ENCODE data around the gene PAK1. TPM values are rescaled to one million over a fixed set of nuclear protein-coding genes. Genes with fewer than 3 reads are reported as not detected.

PAK1 gene
- total and polyA plus RNA-seq, 2 donors (not counting 1 experiment from before 2014, with no cell fraction given), result 11.9 to 23.4 TPM

GRCh38 chr11:77324508-77324907 lies 149.4 kb downstream of the PAK1 start:
- no peaks in the 10 kb centered on the region for H3K9me3 ChIP-seq (ENCODE audit: control extremely low read depth in 1 of 3, control insufficient read depth in 2 of 3, insufficient read depth in 1 of 3, low read length in 2 of 3)
- no peaks in the 10 kb centered on the region for H3K4me1 ChIP-seq (ENCODE audit: control insufficient read depth in 2 of 2, insufficient read depth in 2 of 2, low read length in 2 of 2)
- no peaks in the 10 kb centered on the region for H3K4me1 Mint-ChIP-seq
- no peak overlapping the region for H3K4me2 ChIP-seq (replicated peaks; ENCODE audit: low read depth, low read length, poor library complexity, severe bottlenecking)
- no peak overlapping the region for H3K9ac ChIP-seq (ENCODE audit: low read length)
- TF ChIP-seq CTCF (IDR thresholded peaks at IDR 0.05) (no peak), EZH2 (IDR thresholded peaks at IDR 0.05; ENCODE audit: borderline replicate concordance, insufficient read depth, low read depth, low read length, poor library complexity, severe bottlenecking) (no peak)
- H3K4me3 Mint-ChIP-seq, result no peak overlapping the region
- H3K27me3 ChIP-seq (replicated peaks in 1 of 4; ENCODE audit: control extremely low read depth in 1 of 4, control insufficient read depth in 3 of 4, insufficient read depth in 4 of 4, low read length in 3 of 4), result no peaks in the 10 kb centered on the region
- no peak for DNase-seq
- H3K27ac Mint-ChIP-seq, result no peak overlapping the region
- no peak overlapping the region for H3K27ac ChIP-seq (ENCODE audit: low read length in 2 of 2)
- ChIA-PET POLR2A (no interaction called here), CTCF (no interaction called here)
- H3K79me2 ChIP-seq (ENCODE audit: control insufficient read depth, insufficient read depth, low read length), result no peaks in the 10 kb centered on the region
- H2AFZ ChIP-seq (ENCODE audit: insufficient read depth, low read depth, low read length, poor library complexity, severe bottlenecking), result no peak overlapping the region
- H3K4me3 ChIP-seq (ENCODE audit: control extremely low read depth in 1 of 5, extremely low read depth in 1 of 5, insufficient read depth in 1 of 5, low read depth in 2 of 5, low read length in 4 of 5), result no peak overlapping the region
- H3K36me3 ChIP-seq (replicated peaks in 1 of 2; ENCODE audit: control extremely low read depth in 1 of 2, control insufficient read depth in 1 of 2, extremely low read depth in 1 of 2, insufficient read depth in 2 of 2, low read length in 1 of 2), result peaks cover 2 to 13% of the 10 kb centered on the region in 2 experiments
- intact Hi-C loops (cut with micrococcal nuclease), result no loop called here
- no peaks in the 10 kb centered on the region for H3K9me3 Mint-ChIP-seq (ENCODE audit: insufficient read depth)
- H3K27me3 Mint-ChIP-seq, result no peaks in the 10 kb centered on the region
- H4K20me1 ChIP-seq (ENCODE audit: control insufficient read depth, insufficient read depth, low read length, poor library complexity, severe bottlenecking), result no peaks in the 10 kb centered on the region
- no peak for ATAC-seq (ENCODE audit: low read depth)

GRCh38 chr11:77322926-77323590 lies 150.8 kb downstream of the PAK1 start:
- Histone ChIP-seq H3K4me1 (ENCODE audit: control insufficient read depth in 2 of 2, insufficient read depth in 2 of 2, low read length in 2 of 2) (no peaks in the 10 kb centered on the region), H3K36me3 (replicated peaks in 1 of 2; ENCODE audit: control extremely low read depth in 1 of 2, control insufficient read depth in 1 of 2, extremely low read depth in 1 of 2, insufficient read depth in 2 of 2, low read length in 1 of 2) (peaks cover 2 to 13% of the 10 kb centered on the region in 2 experiments), H3K9me3 (ENCODE audit: control extremely low read depth in 1 of 3, control insufficient read depth in 2 of 3, insufficient read depth in 1 of 3, low read length in 2 of 3) (no peaks in the 10 kb centered on the region), H3K79me2 (ENCODE audit: control insufficient read depth, insufficient read depth, low read length) (no peaks in the 10 kb centered on the region), H3K27me3 (replicated peaks in 1 of 4; ENCODE audit: control extremely low read depth in 1 of 4, control insufficient read depth in 3 of 4, insufficient read depth in 4 of 4, low read length in 3 of 4) (no peaks in the 10 kb centered on the region), H3K9ac (ENCODE audit: low read length) (no peak overlapping the region), H4K20me1 (ENCODE audit: control insufficient read depth, insufficient read depth, low read length, poor library complexity, severe bottlenecking) (no peaks in the 10 kb centered on the region), H3K4me2 (replicated peaks; ENCODE audit: low read depth, low read length, poor library complexity, severe bottlenecking) (no peak overlapping the region), H2AFZ (ENCODE audit: insufficient read depth, low read depth, low read length, poor library complexity, severe bottlenecking) (no peak overlapping the region), H3K27ac (ENCODE audit: low read length in 2 of 2) (no peak overlapping the region), H3K4me3 (ENCODE audit: control extremely low read depth in 1 of 5, extremely low read depth in 1 of 5, insufficient read depth in 1 of 5, low read depth in 2 of 5, low read length in 4 of 5) (no peak overlapping the region)
- ATAC-seq (ENCODE audit: low read depth) (no peak), DNase-seq (no peak)
- H3K9me3 Mint-ChIP-seq (ENCODE audit: insufficient read depth), result no peaks in the 10 kb centered on the region
- POLR2A ChIA-PET, result no interaction called here
- no peak overlapping the region for H3K27ac Mint-ChIP-seq
- no peak for TF ChIP-seq EZH2 (IDR thresholded peaks at IDR 0.05; ENCODE audit: borderline replicate concordance, insufficient read depth, low read depth, low read length, poor library complexity, severe bottlenecking)
- TF ChIP-seq CTCF (IDR thresholded peaks at IDR 0.05), result no peak
- H3K27me3 Mint-ChIP-seq, result no peaks in the 10 kb centered on the region
- 100% methylated on average over 1 of the region's 2 CpGs for WGBS (ENCODE audit: insufficient coverage)
- intact Hi-C loops (cut with micrococcal nuclease), result no loop called here
- H3K4me3 Mint-ChIP-seq, result no peak overlapping the region
- H3K4me1 Mint-ChIP-seq, result no peaks in the 10 kb centered on the region
- CTCF ChIA-PET, result no interaction called here

All from B cell (primary cell).